ENCODE data around the gene ELSPBP1.
"Not testable (repeated sequence)": the region's sequence is repeated elsewhere in the genome, so short reads cannot be mapped to it uniquely, and the experiment has no call there.

Gene ELSPBP1

DNA sequence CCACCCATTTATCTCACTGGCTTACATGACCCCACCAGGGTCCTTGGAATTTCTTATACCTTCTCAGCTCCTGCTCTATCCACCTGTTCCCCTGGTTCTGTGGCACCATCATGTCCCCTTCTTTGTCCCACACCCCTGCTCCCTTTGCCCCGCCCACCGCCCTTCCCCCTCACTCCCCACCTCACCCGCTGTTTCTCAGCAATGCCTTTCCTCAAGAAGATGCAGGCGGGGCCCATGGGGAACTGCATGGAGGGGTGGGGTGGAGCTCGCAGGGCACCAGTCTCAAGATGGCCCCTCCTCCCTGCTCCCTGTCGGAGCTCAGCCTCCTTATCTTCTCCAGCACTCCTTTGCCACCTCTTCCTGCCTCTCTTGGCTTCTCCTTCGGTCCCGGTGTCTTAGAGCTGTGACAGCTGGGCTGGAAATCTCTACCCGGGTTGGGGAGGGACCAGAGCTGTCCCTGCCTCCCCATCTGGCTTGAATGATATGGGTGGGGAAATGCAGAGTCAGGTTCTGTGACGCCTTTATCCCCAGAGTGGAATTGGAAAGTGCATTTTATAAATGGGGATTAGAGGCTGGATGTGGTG, 49.3 kb downstream of the ELSPBP1 start, which contains the start of gene CABP5:
TSS of gene CABP5 (minus strand) at position 405 of the 584 bp plus-strand sequence. CDS start at position 248, 157 bp downstream.
- no peak for DNase-seq

DNA sequence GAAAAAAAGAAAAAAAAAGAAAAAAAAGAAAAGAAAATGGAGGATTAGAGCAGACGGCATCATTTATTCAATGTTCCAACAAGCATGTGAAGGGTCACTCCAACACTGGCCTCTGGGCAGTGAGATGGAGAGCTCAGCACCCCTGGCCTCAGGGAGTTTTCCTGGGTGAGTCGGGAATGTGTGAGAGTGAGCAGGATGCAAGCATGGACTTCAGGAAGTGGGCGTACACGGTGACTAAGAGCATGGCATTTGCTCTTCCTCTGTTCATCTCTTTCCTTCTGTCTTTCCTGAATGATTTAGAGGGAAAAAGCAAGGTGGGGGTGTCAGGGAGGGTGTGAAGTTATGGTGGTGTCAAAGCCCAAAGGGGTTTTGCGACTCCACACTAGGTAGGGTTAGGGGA, 50.1 kb downstream of the ELSPBP1 start:
- no peak for DNase-seq

DNA sequence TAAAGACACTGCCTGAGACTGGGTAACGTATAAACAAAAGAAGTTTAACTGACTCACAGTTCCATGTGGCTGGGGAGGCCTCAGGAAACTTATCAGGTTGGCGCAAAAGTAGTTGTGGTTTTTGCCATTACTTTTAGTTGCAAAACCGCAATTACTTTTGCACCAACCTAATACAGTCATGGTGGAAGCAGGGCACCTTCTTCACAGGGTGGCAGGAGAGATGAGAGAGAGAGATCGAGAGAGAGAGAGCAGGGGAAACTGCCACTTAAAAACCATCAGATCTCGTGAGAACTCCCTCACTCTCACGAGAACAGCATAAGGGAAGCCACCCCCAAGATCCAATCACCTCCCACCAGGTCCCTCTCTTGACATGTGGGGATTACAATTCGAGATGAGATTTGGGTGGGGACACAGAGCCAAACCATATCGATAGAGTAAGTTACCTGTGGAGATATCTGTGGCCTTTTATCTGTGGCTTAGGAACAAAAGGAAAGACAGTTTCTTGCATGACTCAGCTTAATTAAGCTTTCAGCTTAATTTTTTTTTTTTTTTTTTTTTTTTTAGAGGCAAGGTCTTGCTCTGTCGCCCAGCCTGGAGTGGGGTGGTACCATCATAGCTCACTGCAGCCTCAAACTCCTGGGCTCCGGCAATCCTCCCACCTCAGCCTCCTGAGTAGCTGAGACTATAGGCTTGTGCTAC, 57.1 kb downstream of the ELSPBP1 start:
- no peak for DNase-seq

DNA sequence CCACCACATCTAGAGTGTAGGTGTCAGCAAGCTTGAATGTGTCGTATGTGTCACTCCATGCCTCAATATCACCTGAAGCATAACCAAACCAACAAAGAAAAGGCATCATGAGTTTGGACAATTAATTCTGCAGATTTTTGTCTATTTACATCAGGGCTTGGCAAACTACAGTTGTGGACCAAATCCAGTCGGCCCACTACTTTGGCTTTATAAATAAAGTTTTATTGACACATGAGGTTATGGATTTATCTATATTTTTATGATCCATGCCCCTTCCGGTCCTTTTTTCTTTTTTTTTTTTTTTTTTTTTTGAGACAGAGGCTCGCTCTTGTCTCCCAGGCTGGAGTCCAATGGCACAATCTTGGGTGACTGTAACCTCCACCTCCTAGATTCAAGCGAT, 58.6 kb downstream of the ELSPBP1 start:
- DNase-seq: no peak

DNA sequence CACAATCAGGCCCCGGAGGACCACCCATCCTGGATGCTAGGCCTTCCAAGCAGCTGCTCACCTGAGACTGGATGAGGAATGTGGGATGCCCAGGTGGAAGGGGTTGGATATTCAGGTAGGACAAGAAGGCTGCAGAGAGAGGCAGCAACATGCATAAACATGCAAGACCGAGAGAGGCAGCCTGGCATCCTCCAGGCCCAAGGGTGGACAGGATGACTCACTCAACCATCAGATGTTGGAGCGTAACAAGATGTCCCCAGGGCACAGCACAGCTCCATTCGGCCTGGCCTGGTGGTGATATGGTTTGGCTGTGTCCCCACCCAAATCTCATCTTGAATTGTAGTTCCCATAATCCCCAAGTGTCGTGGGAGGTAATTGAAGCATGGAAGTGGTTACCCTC, 59.4 kb downstream of the ELSPBP1 start:
- no peak for DNase-seq

DNA sequence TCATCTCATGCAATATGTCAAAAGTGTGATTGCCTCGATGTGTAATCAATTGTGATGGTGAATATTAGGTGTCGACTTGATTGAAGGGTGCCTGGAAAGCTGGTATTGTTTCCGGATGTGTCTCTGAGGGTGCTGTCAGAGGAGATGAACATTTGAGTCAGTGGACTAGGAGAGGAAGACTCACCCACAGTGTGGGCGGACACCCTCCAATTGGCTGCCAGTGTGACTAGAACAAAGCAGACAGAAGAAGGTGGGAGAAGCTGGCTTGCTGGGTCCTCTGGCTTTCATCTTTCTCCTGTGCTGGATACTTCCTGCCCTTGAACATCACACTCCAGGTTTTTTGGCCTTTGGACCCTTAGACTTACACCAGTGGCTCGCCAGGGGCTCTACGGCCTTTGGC, 64.9 kb downstream of the ELSPBP1 start:
- no peak for DNase-seq

DNA sequence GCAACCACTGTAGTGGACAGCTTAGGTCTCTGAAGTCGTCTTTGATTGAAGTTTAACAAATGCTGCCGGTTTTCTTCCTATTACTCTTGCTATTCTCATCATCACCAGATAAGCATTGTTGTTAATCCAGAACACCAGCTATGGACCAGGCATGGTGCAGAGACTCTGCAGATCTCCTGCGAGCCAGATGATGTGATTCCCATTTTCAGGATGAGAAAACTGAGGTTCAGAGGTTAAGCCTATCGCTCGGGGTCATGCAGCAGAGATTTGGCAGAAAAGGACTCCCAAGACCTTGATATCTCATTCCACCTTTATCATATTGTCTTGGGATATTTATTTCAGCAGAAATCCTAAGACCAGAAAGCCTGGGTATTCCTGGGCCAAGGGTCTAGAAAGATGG, 65.9 kb downstream of the ELSPBP1 start:
- no peak for DNase-seq

DNA sequence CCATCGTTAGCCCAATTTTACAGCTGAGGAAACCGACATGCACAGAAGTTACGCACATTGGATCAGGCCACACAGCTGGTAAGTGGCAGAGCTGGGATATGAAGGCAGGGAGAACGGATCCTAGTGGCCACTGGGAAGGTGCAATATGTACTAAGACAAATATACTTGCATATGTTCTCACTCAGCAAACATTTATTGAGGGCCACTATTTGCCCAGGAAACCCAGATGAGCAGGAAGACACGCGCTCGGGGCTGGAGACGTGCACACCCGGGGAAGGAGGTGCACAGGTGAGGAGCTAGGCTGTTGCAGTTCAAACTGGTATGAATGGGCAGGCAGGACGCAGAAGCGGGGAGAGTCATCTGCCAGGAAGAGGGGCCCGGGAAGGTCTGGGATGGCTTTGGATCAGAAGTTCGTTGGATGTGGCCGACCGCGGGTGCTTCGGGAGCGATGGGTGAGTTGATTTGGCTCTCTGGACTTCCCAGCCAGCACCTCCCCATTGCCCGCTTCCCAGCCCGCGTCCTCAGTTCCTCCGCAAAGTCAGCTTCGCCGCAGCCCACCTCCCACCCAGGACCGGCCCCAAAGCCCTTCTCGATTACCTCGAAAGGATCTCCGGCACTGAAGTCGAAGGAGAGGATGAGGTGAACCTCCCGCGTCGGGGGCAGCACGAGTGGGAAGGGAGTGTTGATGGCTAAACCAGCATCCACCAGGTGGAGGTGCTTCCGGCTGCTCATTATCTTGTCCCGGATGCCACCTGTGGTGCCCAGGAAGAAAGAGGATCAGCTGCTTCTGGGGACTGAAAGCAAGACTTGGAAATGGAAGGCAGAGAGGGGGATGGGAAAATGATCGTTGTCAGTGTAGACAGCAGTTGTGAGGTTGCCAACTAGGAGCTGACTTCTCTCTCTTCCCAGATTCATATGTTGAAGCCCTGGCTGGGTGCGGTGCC, 67.2 kb downstream of the ELSPBP1 start:
- DNase-seq: no peak

DNA sequence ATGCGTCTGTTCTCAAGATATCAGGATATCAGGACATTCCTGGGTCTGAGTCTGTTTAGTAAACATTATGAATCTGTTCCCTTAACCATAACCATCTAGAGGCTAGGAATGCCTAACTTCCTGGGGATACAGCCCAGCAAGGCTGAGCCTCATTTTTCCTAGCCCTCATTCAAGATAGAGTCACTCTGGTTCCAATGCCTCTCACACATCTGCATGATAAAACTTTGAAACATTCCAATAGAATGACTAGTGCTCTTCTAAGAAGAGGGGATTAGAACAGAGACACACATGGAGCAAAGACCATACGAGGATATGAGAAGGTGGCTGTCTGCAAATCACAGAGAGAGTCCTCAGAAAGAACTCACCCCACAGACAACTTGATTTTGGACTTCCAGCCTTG, 70.1 kb downstream of the ELSPBP1 start:
- DNase-seq: no peak

DNA sequence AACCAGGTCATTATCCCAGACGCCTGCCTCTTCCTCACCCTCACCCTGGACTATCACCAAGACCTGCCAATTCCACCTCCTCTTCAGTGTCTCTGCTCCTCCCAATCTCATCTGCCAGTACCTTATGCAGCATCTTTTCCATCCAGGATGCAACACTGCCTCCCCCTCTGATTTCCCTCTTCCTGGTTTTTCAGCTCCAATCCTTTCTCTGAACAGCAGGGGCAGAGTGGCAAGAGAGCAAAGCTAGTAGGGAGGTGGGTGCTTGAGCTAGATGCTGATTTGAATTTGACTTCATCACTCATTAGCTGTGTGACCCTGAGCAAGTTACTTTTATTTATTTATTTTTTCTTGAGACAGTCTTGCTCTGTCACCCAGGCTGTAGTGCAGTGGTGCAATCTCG, 75.0 kb downstream of the ELSPBP1 start:
- no peak for DNase-seq

DNA sequence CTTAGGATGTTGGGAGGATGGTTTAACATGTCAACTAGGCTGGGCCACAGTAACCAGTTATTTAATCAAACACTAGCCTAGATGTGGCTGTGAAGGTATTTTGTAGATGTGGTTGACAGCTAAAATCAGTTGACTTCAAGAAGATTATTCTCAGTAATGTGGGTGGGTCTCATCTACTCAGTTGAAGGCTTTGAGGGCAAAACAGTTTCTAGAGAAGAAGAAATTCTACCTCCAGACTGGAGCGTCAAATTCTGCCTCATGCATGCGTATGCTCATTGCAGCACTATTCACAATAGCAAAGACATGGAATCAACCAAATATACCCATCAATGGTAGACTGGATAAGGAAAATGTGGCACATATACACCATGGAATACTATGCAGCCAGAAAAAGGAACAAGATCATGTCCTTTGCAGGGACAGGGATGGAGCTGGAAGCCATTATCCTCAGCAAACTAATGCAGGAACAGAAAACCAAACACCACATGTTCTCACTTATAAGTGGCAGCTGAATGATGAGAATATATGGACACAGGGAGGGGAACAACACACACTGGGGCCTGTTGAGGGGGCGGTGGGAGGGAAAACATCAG, 75.8 kb downstream of the ELSPBP1 start:
- DNase-seq: not testable (repeated sequence)

Data from activated CD4-positive, alpha-beta T cell treated with anti-CD3 and anti-CD28 coated beads, Interleukin-10, Interleukin-2, amounts not matched to agents 100 ng/mL and 50 ng/mL, durations not matched to agents 16 hours and 8 hours (primary cell).